ENCODE data around the gene TUBGCP2. TPM values are rescaled to one million over a fixed set of nuclear protein-coding genes. Genes with fewer than 3 reads are reported as not detected.
A peak's percentile ranks its signal among the peaks of the same experiment; 100 is the strongest.

Gene TUBGCP2
- total RNA-seq, 4 donors from 2014 or later = 26.8 to 61.9 (median 44.4) TPM

DNA sequence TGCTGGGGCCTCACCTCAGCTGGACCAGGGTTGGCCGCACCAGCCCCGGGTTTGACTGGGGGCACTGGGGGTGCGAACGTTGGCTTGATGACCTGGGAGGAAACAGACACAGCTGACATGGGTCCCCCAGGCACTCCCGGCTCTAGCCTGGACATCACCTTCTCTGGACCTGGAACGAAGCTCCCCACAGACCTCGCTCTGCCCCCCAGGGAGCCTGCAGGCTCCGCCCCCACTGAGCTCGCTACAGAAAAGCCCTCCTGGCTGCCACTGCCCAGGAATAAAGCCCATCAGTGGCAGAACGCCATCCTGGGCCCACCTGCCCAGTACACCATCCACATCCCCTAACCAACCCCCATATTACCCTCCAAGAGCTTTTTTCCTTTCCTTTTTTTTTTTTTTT is 45.0 kb downstream of the TUBGCP2 start:
- H3K4me3 ChIP-seq = no peak overlapping the region
- no peaks in the 10 kb centered on the region for H3K27me3 ChIP-seq
- no peak for DNase-seq
- H3K27ac ChIP-seq = no peak overlapping the region
- TF ChIP-seq, protein P1, sequence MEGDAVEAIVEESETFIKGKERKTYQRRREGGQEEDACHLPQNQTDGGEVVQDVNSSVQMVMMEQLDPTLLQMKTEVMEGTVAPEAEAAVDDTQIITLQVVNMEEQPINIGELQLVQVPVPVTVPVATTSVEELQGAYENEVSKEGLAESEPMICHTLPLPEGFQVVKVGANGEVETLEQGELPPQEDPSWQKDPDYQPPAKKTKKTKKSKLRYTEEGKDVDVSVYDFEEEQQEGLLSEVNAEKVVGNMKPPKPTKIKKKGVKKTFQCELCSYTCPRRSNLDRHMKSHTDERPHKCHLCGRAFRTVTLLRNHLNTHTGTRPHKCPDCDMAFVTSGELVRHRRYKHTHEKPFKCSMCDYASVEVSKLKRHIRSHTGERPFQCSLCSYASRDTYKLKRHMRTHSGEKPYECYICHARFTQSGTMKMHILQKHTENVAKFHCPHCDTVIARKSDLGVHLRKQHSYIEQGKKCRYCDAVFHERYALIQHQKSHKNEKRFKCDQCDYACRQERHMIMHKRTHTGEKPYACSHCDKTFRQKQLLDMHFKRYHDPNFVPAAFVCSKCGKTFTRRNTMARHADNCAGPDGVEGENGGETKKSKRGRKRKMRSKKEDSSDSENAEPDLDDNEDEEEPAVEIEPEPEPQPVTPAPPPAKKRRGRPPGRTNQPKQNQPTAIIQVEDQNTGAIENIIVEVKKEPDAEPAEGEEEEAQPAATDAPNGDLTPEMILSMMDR (IDR thresholded peaks at IDR 0.05) = no peak
- TF ChIP-seq POLR2A (IDR thresholded peaks at IDR 0.05) = no peak
- H3K9me3 ChIP-seq = no peaks in the 10 kb centered on the region
- H3K4me1 ChIP-seq = peaks cover 0 to 8% of the 10 kb centered on the region in 2 donors
- intact Hi-C loops (cut with DNase I; ENCODE audit: low total_unique reads) = no loop called here
- H3K36me3 ChIP-seq = no peaks in the 10 kb centered on the region

DNA sequence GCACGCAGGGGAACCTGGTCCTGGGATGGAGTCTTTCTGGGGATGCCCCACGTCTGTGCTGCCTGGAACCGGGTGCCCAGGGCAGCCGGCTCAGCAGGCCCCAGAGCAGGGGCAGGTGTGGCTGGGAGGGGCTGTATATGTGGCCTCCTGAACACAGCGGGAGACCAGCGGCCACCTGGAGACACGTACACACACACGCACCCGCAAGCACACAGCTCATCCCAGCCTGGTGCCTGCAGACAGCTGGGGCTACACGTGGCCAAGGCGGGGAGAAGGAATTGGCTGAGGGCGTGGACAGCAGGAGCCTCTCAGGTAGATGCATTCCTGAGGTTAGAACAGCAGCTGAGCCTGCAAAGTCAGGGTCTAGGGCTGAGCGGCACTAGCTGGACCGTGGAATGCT is 46.0 kb downstream of the TUBGCP2 start:
- peaks cover 0 to 8% of the 10 kb centered on the region in 2 donors for H3K4me1 ChIP-seq
- no peak overlapping the region for H3K4me3 ChIP-seq
- intact Hi-C loops (cut with DNase I; ENCODE audit: low total_unique reads) = no loop called here
- H3K27me3 ChIP-seq = no peaks in the 10 kb centered on the region
- no peaks in the 10 kb centered on the region for H3K36me3 ChIP-seq
- no peaks in the 10 kb centered on the region for H3K9me3 ChIP-seq
- no peak for DNase-seq
- no peak overlapping the region for H3K27ac ChIP-seq
- TF ChIP-seq, protein P1 (IDR thresholded peaks at IDR 0.05) = no peak
- no peak for TF ChIP-seq POLR2A (IDR thresholded peaks at IDR 0.05)

DNA sequence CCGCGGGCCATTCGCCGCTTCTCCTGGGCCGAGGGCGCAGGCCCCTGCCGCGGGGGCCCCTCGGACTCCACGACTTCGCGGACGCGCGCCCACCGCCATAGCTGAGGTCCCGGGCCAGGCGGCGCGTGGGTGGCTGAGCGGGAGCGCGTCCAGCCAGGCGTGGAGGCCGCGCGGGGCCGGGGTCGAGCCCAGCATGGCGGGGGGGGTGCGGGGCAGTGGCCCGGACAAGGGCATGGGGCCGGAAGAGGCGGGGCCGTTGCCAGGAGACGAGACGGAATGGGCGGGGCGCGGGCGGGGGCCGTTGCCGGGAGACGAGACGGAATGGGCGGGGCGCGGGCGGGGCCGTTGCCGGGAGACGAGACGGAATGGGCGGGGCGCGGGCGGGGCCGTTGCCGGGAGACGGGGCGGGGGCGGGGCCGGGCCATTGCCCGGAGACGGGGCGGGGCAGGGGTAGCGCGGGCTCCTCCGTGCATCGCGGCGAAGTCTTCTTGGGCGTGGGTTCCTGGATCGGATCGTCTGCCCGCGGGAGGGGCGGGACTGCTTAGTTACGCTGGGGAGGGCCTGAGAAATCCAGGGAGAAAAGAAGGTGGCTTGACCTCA is 46.8 kb downstream of the TUBGCP2 start:
- peak in 1 of 2 donors; percentile 58 for TF ChIP-seq POLR2A (IDR thresholded peaks at IDR 0.05)
- TF ChIP-seq, protein P1 (IDR thresholded peaks at IDR 0.05) = no peak
- intact Hi-C loops (cut with DNase I; ENCODE audit: low total_unique reads) = no loop called here
- Histone ChIP-seq H3K4me3 (peak overlapping the region; percentile 43 to 74), H3K27ac (peak overlapping the region; percentile 87 to 93), H3K27me3 (no peaks in the 10 kb centered on the region), H3K9me3 (no peaks in the 10 kb centered on the region), H3K4me1 (peaks cover 0 to 8% of the 10 kb centered on the region in 2 donors), H3K36me3 (no peaks in the 10 kb centered on the region)
- peak; percentile 87 to 88 for DNase-seq

DNA sequence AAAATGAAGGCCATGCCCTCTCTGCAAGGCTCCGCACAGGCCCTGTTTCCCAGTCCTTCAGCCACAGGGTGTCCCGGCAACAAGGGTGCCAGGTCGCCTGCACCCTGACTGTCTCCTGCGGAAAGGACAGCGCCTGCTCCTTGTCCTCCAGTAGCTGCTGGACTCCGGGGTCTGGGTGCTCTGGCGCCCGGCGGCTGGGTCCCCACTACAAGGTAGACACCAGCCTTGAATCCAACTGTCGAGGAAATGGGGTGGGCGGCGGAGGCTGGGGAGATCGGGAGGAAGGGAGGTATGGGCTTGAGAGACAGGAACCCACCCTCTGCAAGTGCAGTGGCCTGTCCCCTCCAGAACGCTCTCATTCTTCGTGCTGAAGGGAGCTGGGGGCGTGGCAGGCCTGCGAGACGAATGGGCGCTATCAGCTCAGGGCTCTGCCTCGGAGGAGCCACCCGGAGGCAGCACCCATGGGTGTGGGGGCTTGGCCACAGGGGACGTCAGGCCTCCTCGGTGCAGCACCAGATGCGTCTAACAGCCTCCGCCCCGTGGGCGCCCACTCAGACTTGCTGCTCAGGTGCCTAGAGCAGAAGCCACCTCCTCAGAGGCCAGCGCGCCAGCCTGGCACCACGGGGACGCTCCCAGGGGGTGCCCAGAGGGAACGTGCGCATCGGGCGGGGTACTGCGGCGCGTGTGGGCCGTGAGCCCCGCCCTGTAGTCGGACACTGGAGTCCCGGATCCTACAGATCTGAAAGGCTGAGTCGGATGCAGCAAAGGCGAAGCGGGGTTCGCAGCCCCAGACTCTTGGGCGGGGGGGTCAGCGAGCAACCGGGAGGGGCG is 47.6 kb downstream of the TUBGCP2 start:
- peak overlapping the region; percentile 87 to 93 for H3K27ac ChIP-seq
- no peak for TF ChIP-seq POLR2A (IDR thresholded peaks at IDR 0.05)
- TF ChIP-seq, protein P1 (IDR thresholded peaks at IDR 0.05) = no peak
- peak overlapping the region; percentile 43 to 74 for H3K4me3 ChIP-seq
- DNase-seq = peak; percentile 51 to 54
- H3K9me3 ChIP-seq = no peaks in the 10 kb centered on the region
- no peaks in the 10 kb centered on the region for H3K36me3 ChIP-seq
- intact Hi-C loops (cut with DNase I; ENCODE audit: low total_unique reads) = no loop called here
- H3K4me1 ChIP-seq = peaks cover 0 to 8% of the 10 kb centered on the region in 2 donors
- no peaks in the 10 kb centered on the region for H3K27me3 ChIP-seq

DNA sequence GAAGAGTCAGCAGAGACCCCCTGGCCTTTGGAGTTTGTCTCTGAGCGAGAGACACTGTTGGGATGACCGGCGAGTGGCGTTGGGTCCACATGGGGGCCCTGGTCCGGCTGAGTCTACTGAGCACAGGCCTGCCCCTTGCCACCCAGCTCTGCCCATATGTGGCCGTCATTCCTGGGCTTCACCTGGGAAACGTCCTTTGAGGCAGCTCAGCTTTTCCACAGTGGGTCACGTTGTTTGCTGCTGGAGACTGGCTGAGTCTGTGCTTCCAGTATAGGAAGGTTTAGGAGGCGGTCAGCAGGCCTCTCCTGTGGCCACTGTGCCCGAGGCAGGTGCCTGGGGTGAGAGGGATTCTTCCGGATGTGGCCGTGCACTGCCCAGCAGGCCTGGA is 49.1 kb downstream of the TUBGCP2 start:
- Histone ChIP-seq H3K4me1 (peaks cover 0 to 8% of the 10 kb centered on the region in 2 donors), H3K4me3 (no peak overlapping the region), H3K27ac (no peak overlapping the region), H3K27me3 (no peaks in the 10 kb centered on the region), H3K36me3 (no peaks in the 10 kb centered on the region), H3K9me3 (no peaks in the 10 kb centered on the region)
- intact Hi-C loops (cut with DNase I; ENCODE audit: low total_unique reads) = no loop called here
- no peak for DNase-seq
- no peak for TF ChIP-seq POLR2A (IDR thresholded peaks at IDR 0.05)
- TF ChIP-seq, protein P1 (IDR thresholded peaks at IDR 0.05) = no peak
